ENCODE measurements around the gene TP53BP2. TPM values are rescaled to one million over a fixed set of nuclear protein-coding genes. Genes with fewer than 3 reads are reported as not detected.
A peak's percentile ranks its signal among the peaks of the same experiment; 100 is the strongest.
"Not testable (repeated sequence)": the region's sequence is repeated elsewhere in the genome, so short reads cannot be mapped to it uniquely, and the experiment has no call there.

The TP53BP2 gene
- total RNA-seq, 1 donor, result 31.8 TPM

- no peak for TF ChIP-seq CTCF (IDR thresholded peaks at IDR 0.05; ENCODE audit: extremely low read depth, low read depth, low read length)
- H3K27ac ChIP-seq (ENCODE audit: low read depth, low read length), result peak overlapping the region; percentile 73
- no peaks in the 10 kb centered on the region for H3K27me3 ChIP-seq (ENCODE audit: insufficient read depth, low read length)
- H3K79me2 ChIP-seq (ENCODE audit: insufficient read depth, low read length), result peaks cover 48% of the 10 kb centered on the region
- DNase-seq (ENCODE audit: insufficient read length, low spot score, missing footprints), result peak; percentile 88
- peak overlapping the region; percentile 67 for H2AFZ ChIP-seq (ENCODE audit: low read length)
- no peaks in the 10 kb centered on the region for H3K36me3 ChIP-seq (ENCODE audit: insufficient read depth, low read length)
- H3K4me3 ChIP-seq (ENCODE audit: insufficient read depth, low read length), result peak overlapping the region; percentile 74
- peak overlapping the region; percentile 96 for H3K4me2 ChIP-seq (ENCODE audit: insufficient read depth, low read length)
- H4K20me1 ChIP-seq (ENCODE audit: insufficient read depth, low read length), result peaks cover 13% of the 10 kb centered on the region
- peaks cover 24% of the 10 kb centered on the region for H3K4me1 ChIP-seq (ENCODE audit: insufficient read depth, low read length)
- H3K9me3 ChIP-seq (ENCODE audit: low read depth, low read length), result no peaks in the 10 kb centered on the region
Measured at GRCh38 chr1:223845037-223845809, 524 bp downstream of the TP53BP2 start.

GRCh38 chr1:223844787-223845036 lies 1.0 kb downstream of the TP53BP2 start:
- H3K79me2 ChIP-seq (ENCODE audit: insufficient read depth, low read length), result peaks cover 53% of the 10 kb centered on the region
- H3K27ac ChIP-seq (ENCODE audit: low read depth, low read length), result peak overlapping the region; percentile 73
- H3K4me2 ChIP-seq (ENCODE audit: insufficient read depth, low read length), result peak overlapping the region; percentile 96
- no peaks in the 10 kb centered on the region for H3K27me3 ChIP-seq (ENCODE audit: insufficient read depth, low read length)
- H2AFZ ChIP-seq (ENCODE audit: low read length), result peak overlapping the region; percentile 67
- H3K4me3 ChIP-seq (ENCODE audit: insufficient read depth, low read length), result peak overlapping the region; percentile 74
- H4K20me1 ChIP-seq (ENCODE audit: insufficient read depth, low read length), result peaks cover 16% of the 10 kb centered on the region
- DNase-seq (ENCODE audit: insufficient read length, low spot score, missing footprints), result no peak
- peaks cover 24% of the 10 kb centered on the region for H3K4me1 ChIP-seq (ENCODE audit: insufficient read depth, low read length)
- H3K36me3 ChIP-seq (ENCODE audit: insufficient read depth, low read length), result no peaks in the 10 kb centered on the region
- TF ChIP-seq CTCF (IDR thresholded peaks at IDR 0.05; ENCODE audit: extremely low read depth, low read depth, low read length), result no peak
- no peaks in the 10 kb centered on the region for H3K9me3 ChIP-seq (ENCODE audit: low read depth, low read length)

- H3K9me3 ChIP-seq (ENCODE audit: low read depth, low read length), result no peaks in the 10 kb centered on the region
- no peaks in the 10 kb centered on the region for H3K27me3 ChIP-seq (ENCODE audit: insufficient read depth, low read length)
- peaks cover 18% of the 10 kb centered on the region for H4K20me1 ChIP-seq (ENCODE audit: insufficient read depth, low read length)
- H3K4me1 ChIP-seq (ENCODE audit: insufficient read depth, low read length), result peaks cover 24% of the 10 kb centered on the region
- no peak for TF ChIP-seq CTCF (IDR thresholded peaks at IDR 0.05; ENCODE audit: extremely low read depth, low read depth, low read length)
- no peak for DNase-seq (ENCODE audit: insufficient read length, low spot score, missing footprints)
- H2AFZ ChIP-seq (ENCODE audit: low read length), result peak overlapping the region; percentile 67
- H3K36me3 ChIP-seq (ENCODE audit: insufficient read depth, low read length), result no peaks in the 10 kb centered on the region
- peak overlapping the region; percentile 96 for H3K4me2 ChIP-seq (ENCODE audit: insufficient read depth, low read length)
- peak overlapping the region; percentile 73 for H3K27ac ChIP-seq (ENCODE audit: low read depth, low read length)
- H3K4me3 ChIP-seq (ENCODE audit: insufficient read depth, low read length), result peak overlapping the region; percentile 74
- peaks cover 59% of the 10 kb centered on the region for H3K79me2 ChIP-seq (ENCODE audit: insufficient read depth, low read length)
Measured at GRCh38 chr1:223843934-223844786, 1.6 kb downstream of the TP53BP2 start.

GRCh38 chr1:223842784-223843183 lies 3.0 kb downstream of the TP53BP2 start:
- H3K4me1 ChIP-seq (ENCODE audit: insufficient read depth, low read length), result peaks cover 24% of the 10 kb centered on the region
- no peak overlapping the region for H3K4me3 ChIP-seq (ENCODE audit: insufficient read depth, low read length)
- no peak overlapping the region for H3K27ac ChIP-seq (ENCODE audit: low read depth, low read length)
- H3K36me3 ChIP-seq (ENCODE audit: insufficient read depth, low read length), result no peaks in the 10 kb centered on the region
- peaks cover 72% of the 10 kb centered on the region for H3K79me2 ChIP-seq (ENCODE audit: insufficient read depth, low read length)
- no peaks in the 10 kb centered on the region for H3K9me3 ChIP-seq (ENCODE audit: low read depth, low read length)
- H2AFZ ChIP-seq (ENCODE audit: low read length), result no peak overlapping the region
- H4K20me1 ChIP-seq (ENCODE audit: insufficient read depth, low read length), result peaks cover 20% of the 10 kb centered on the region
- no peak for TF ChIP-seq CTCF (IDR thresholded peaks at IDR 0.05; ENCODE audit: extremely low read depth, low read depth, low read length)
- H3K27me3 ChIP-seq (ENCODE audit: insufficient read depth, low read length), result no peaks in the 10 kb centered on the region
- H3K4me2 ChIP-seq (ENCODE audit: insufficient read depth, low read length), result peak overlapping the region; percentile 15
- no peak for DNase-seq (ENCODE audit: insufficient read length, low spot score, missing footprints)

- H3K27ac ChIP-seq (ENCODE audit: low read depth, low read length); H3K36me3 ChIP-seq (ENCODE audit: insufficient read depth, low read length); H3K9me3 ChIP-seq (ENCODE audit: low read depth, low read length); H3K4me3 ChIP-seq (ENCODE audit: insufficient read depth, low read length); DNase-seq (ENCODE audit: insufficient read length, low spot score, missing footprints); H3K27me3 ChIP-seq (ENCODE audit: insufficient read depth, low read length); H2AFZ ChIP-seq (ENCODE audit: low read length): not testable (repeated sequence)
- H3K4me2 ChIP-seq (ENCODE audit: insufficient read depth, low read length), result peak overlapping the region; percentile 62
- peaks cover 20% of the 10 kb centered on the region for H4K20me1 ChIP-seq (ENCODE audit: insufficient read depth, low read length)
- H3K4me1 ChIP-seq (ENCODE audit: insufficient read depth, low read length), result peaks cover 29% of the 10 kb centered on the region
- peaks cover 79% of the 10 kb centered on the region for H3K79me2 ChIP-seq (ENCODE audit: insufficient read depth, low read length)
Measured at GRCh38 chr1:223841977-223842623, 3.6 kb downstream of the TP53BP2 start.
